H9 (cell line): ENCODE results near the gene EBNA1BP2. TPM values are rescaled to one million over a fixed set of nuclear protein-coding genes. Genes with fewer than 3 reads are reported as not detected.

Experiments used
- DNase-seq: peaks from one replicate; pipeline ENCODE4 v3.0.0-alpha.2; 2017
- H2AFZ ChIP-seq: one replicate; pipeline ENCODE4 v1.6.1; 2013; ENCODE audit warnings: mild to moderate bottlenecking, low read length, control low read depth, moderate library complexity
- H2AK5ac ChIP-seq: 2 replicates; pipeline ENCODE4 v1.6.1; 2013; ENCODE audit warnings: low read length, control low read depth, mixed read lengths; ENCODE audit not compliant: insufficient read length
- H2BK120ac ChIP-seq: one replicate; pipeline ENCODE4 v1.6.1; 2013; ENCODE audit warnings: low read depth, mild to moderate bottlenecking, low read length, control low read depth, inconsistent platforms; ENCODE audit not compliant: poor library complexity, severe bottlenecking
- H2BK12ac ChIP-seq: 2 replicates; pipeline ENCODE4 v1.6.1; 2013; ENCODE audit warnings: low read length, control low read depth, mixed read lengths, low read depth; ENCODE audit not compliant: insufficient read length
- H2BK15ac ChIP-seq: 2 replicates; pipeline ENCODE4 v1.6.1; 2013; ENCODE audit warnings: low read depth, low read length, control low read depth
- H2BK20ac ChIP-seq: one replicate; pipeline ENCODE4 v1.6.1; 2013; ENCODE audit warnings: low read depth, mild to moderate bottlenecking, low read length, control low read depth, inconsistent platforms; ENCODE audit not compliant: poor library complexity, severe bottlenecking
- H2BK5ac ChIP-seq: 2 replicates; pipeline ENCODE4 v1.6.1; 2013; ENCODE audit warnings: low read length, control low read depth, mixed read lengths; ENCODE audit not compliant: insufficient read length
- H3K14ac ChIP-seq: 2 replicates; pipeline ENCODE4 v1.6.1; 2013; ENCODE audit warnings: low read length, control low read depth; ENCODE audit not compliant: insufficient read depth
- H3K18ac ChIP-seq: 2 replicates; pipeline ENCODE4 v1.6.1; 2013; ENCODE audit warnings: low read depth, mild to moderate bottlenecking, mixed read lengths, low read length, control low read depth; ENCODE audit not compliant: insufficient read length
- H3K23ac ChIP-seq: 2 replicates; pipeline ENCODE4 v1.6.1; 2013; ENCODE audit warnings: low read length, control low read depth, mixed read lengths, low read depth; ENCODE audit not compliant: insufficient read length
- H3K23me2 ChIP-seq: 2 replicates; pipeline ENCODE4 v1.6.1; 2013; ENCODE audit warnings: low read depth, mild to moderate bottlenecking, mixed read lengths, low read length, control low read depth; ENCODE audit not compliant: insufficient read length, poor library complexity, severe bottlenecking
- H3K27ac ChIP-seq: 2 replicates; pipeline ENCODE4 v1.5.1; 2013; ENCODE audit warnings: low read length, control low read depth, mixed read lengths, low read depth; ENCODE audit not compliant: insufficient read length
- H3K27me3 ChIP-seq: 2 replicates; pipeline ENCODE4 v1.6.1; 2013; ENCODE audit warnings: low read length, control low read depth, inconsistent platforms; ENCODE audit not compliant: insufficient read depth
- H3K4ac ChIP-seq: 2 replicates; pipeline ENCODE4 v1.6.1; 2013; ENCODE audit warnings: low read depth, mild to moderate bottlenecking, control low read depth, inconsistent platforms, low read length, moderate library complexity
- H3K4me1 ChIP-seq: 2 replicates; pipeline ENCODE4 v1.6.1; 2013; ENCODE audit warnings: low read length, control low read depth, inconsistent platforms; ENCODE audit not compliant: insufficient read depth
- H3K4me2 ChIP-seq: 2 replicates; pipeline ENCODE4 v1.6.1; 2013; ENCODE audit warnings: low read length, control low read depth, mixed read lengths; ENCODE audit not compliant: insufficient read length, insufficient read depth
- H3K56ac ChIP-seq: 2 replicates; pipeline ENCODE4 v1.6.1; 2013; ENCODE audit warnings: low read depth, mild to moderate bottlenecking, mixed read lengths, low read length, control low read depth; ENCODE audit not compliant: insufficient read length
- H3K79me1 ChIP-seq: 2 replicates; pipeline ENCODE4 v1.6.1; 2013; ENCODE audit warnings: low read depth, mild to moderate bottlenecking, moderate library complexity, low read length, control low read depth, inconsistent platforms; ENCODE audit not compliant: insufficient read depth, poor library complexity, severe bottlenecking
- H3K79me2 ChIP-seq: 2 replicates; pipeline ENCODE4 v1.6.1; 2013; ENCODE audit warnings: low read length, control low read depth, inconsistent platforms; ENCODE audit not compliant: insufficient read depth
- H3K9ac ChIP-seq: 2 replicates; pipeline ENCODE4 v1.6.1; 2013; ENCODE audit warnings: low read length, control low read depth, mixed read lengths; ENCODE audit not compliant: insufficient read length; ENCODE audit errors: extremely low read depth
- H3K9me3 ChIP-seq: one replicate; pipeline ENCODE4 v1.6.1; 2013; ENCODE audit warnings: low read depth, low read length, inconsistent platforms; ENCODE audit not compliant: control insufficient read depth
- H3T11ph ChIP-seq: one replicate; pipeline ENCODE4 v1.6.1; 2013; ENCODE audit warnings: mild to moderate bottlenecking, low read length, control low read depth, inconsistent platforms
- H4K20me1 ChIP-seq: one replicate; pipeline ENCODE4 v1.6.1; 2013; ENCODE audit not compliant: control insufficient read depth, insufficient read length, insufficient read depth
- H4K5ac ChIP-seq: 2 replicates; pipeline ENCODE4 v1.6.1; 2013; ENCODE audit warnings: low read depth, mild to moderate bottlenecking, mixed read lengths, low read length, control low read depth; ENCODE audit not compliant: insufficient read length
- H4K8ac ChIP-seq: replicated peaks from 2 replicates; pipeline ENCODE4 v1.6.1; 2013; ENCODE audit warnings: low read length, control low read depth, mixed read lengths, low read depth; ENCODE audit not compliant: insufficient read length
- H4K91ac ChIP-seq: 2 replicates; pipeline ENCODE4 v1.6.1; 2013; ENCODE audit warnings: low read depth, mild to moderate bottlenecking, moderate library complexity, mixed read lengths, low read length, control low read depth; ENCODE audit not compliant: insufficient read length
- H3K27ac Mint-ChIP-seq, 3 experiments: 2 replicates in 2 of 3; 3 replicates in 1 of 3; pipeline ENCODE4 v1.8.0; 2020 to 2021; ENCODE audit warnings: mixed read lengths in 3 of 3, mild to moderate bottlenecking in 1 of 3, moderate library complexity in 1 of 3
- H3K27me3 Mint-ChIP-seq: 2 replicates; pipeline ENCODE4 v1.8.0; 2021; ENCODE audit warnings: low read depth, mild to moderate bottlenecking, moderate library complexity, mixed read lengths
- H3K36me3 Mint-ChIP-seq, 3 experiments: 2 replicates in 2 of 3; 3 replicates in 1 of 3; pipeline ENCODE4 v1.8.0; 2020 to 2021; ENCODE audit warnings: low read depth in 3 of 3, mixed read lengths in 3 of 3; ENCODE audit not compliant: insufficient read depth in 1 of 3
- H3K4me1 Mint-ChIP-seq, 2 experiments: 2 replicates each; pipeline ENCODE4 v1.8.0; 2020; ENCODE audit warnings: mixed read lengths in 2 of 2
- H3K4me3 Mint-ChIP-seq, 2 experiments: 2 replicates in 1 of 2; 3 replicates in 1 of 2; pipeline ENCODE4 v1.8.0; 2020 to 2021; ENCODE audit warnings: mild to moderate bottlenecking in 2 of 2, mixed read lengths in 2 of 2, moderate library complexity in 1 of 2
- H3K9me3 Mint-ChIP-seq, 2 experiments: 2 replicates in 1 of 2; 3 replicates in 1 of 2; pipeline ENCODE4 v1.8.0; 2020; ENCODE audit warnings: mild to moderate bottlenecking in 2 of 2, mixed read lengths in 2 of 2, moderate library complexity in 1 of 2
- WGBS: extraction: QIAGEN DNeasy Blood & Tissue Kit; methylation state at CpG from one replicate; pipeline ENCODE4 v1.1.7; 2013; ENCODE audit warnings: missing lambda C conversion rate, low lambda C conversion rate, mixed read lengths; ENCODE audit not compliant: insufficient read length; ENCODE audit errors: extremely low coverage; 5-methylcytosine and 5-hydroxymethylcytosine counted together
- total RNA-seq: library from RNA; stranded (reverse); gene quantifications from 2 replicates; pipeline ENCODE4 v1.2.1, GENCODE V29; 2021
- TF ChIP-seq, protein P1 (sequence below): fragments of 200-600 bp; sonication (generic); conservative IDR thresholded peaks from 3 replicates; pipeline ENCODE4 v1.8.0; 2021; ENCODE audit warnings: antibody characterized with exemption, mild to moderate bottlenecking

Gene EBNA1BP2
- total RNA-seq, 1 experiment from 2014 or later, result 84.7 TPM

DNA sequence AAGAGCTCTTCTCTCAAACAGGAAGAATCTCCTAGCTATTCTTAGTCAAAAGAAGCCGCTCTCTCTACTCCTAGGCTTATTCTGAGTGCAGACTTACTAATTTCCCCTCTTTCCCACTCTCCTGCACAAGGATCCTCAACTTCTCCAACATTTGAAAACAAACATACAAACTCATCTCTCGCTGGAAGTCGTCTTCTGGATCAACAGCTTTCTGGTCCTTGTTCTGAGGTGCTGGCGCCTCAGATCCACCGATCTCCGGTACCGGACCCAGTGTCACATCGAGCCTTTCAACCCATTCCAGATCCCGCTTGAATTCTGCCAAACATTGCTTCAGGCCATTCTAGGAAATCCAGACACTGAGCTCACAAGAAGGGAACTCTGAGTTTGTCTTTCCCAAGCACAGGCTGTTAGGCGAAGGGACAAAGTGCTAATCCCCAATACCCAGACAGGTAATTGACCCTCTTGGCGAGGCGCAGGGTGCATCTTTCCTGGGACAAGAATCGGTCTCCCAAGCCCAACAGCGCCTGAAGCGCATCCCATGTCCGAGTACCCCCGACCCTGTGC lies 696 bp downstream of the EBNA1BP2 start:
- H3K4me3 Mint-ChIP-seq, result peak overlapping the region; percentile 98
- Histone ChIP-seq H3K14ac (no peak overlapping the region; the same call in 1 of the 2 replicates), H2BK15ac (no peak overlapping the region), H2BK120ac (no peak overlapping the region), H4K5ac (no peak overlapping the region), H2BK5ac (no peak overlapping the region), H4K8ac (no peak overlapping the region), H4K91ac (no peak overlapping the region), H3K9me3 (no peaks in the 10 kb centered on the region), H3T11ph (no peak overlapping the region), H3K27me3 (no peaks in the 10 kb centered on the region; the same call in 1 of the 2 replicates), H2AK5ac (no peak overlapping the region), H2BK20ac (no peak overlapping the region), H3K4me1 (no peaks in the 10 kb centered on the region), H3K9ac (peak overlapping the region; percentile 68), H3K27ac (no peak overlapping the region), H2BK12ac (no peak overlapping the region), H2AFZ (no peak overlapping the region), H3K4me2 (peak overlapping the region; percentile 97), H3K23ac (no peak overlapping the region), H3K56ac (no peak overlapping the region), H3K18ac (no peak overlapping the region), H4K20me1 (no peaks in the 10 kb centered on the region), H3K79me2 (peaks cover 5% of the 10 kb centered on the region; the same call in 1 of the 2 replicates), H3K23me2 (peaks cover 6% of the 10 kb centered on the region), H3K79me1 (peaks cover 2% of the 10 kb centered on the region), H3K4ac (no peak overlapping the region)
- peak overlapping the region in 1 of 3 experiments; percentile 95; a peak in 1 of 7 replicates for H3K27ac Mint-ChIP-seq
- H3K9me3 Mint-ChIP-seq, result peaks cover 3 to 5% of the 10 kb centered on the region in 2 experiments; a peak in 2 of 5 replicates
- peaks cover 17% of the 10 kb centered on the region for H3K27me3 Mint-ChIP-seq
- peaks cover 29 to 51% (median 45%) of the 10 kb centered on the region in 3 experiments for H3K36me3 Mint-ChIP-seq
- TF ChIP-seq, protein P1, sequence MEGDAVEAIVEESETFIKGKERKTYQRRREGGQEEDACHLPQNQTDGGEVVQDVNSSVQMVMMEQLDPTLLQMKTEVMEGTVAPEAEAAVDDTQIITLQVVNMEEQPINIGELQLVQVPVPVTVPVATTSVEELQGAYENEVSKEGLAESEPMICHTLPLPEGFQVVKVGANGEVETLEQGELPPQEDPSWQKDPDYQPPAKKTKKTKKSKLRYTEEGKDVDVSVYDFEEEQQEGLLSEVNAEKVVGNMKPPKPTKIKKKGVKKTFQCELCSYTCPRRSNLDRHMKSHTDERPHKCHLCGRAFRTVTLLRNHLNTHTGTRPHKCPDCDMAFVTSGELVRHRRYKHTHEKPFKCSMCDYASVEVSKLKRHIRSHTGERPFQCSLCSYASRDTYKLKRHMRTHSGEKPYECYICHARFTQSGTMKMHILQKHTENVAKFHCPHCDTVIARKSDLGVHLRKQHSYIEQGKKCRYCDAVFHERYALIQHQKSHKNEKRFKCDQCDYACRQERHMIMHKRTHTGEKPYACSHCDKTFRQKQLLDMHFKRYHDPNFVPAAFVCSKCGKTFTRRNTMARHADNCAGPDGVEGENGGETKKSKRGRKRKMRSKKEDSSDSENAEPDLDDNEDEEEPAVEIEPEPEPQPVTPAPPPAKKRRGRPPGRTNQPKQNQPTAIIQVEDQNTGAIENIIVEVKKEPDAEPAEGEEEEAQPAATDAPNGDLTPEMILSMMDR, result no peak
- no CpG with 5 or more reads among the region's 17 CpGs for WGBS
- peaks cover 10% of the 10 kb centered on the region in 2 experiments for H3K4me1 Mint-ChIP-seq
- no peak for DNase-seq
